Embryonic facial prominence (tissue), 1 donor: ENCODE data around the gene PODXL.
"Not testable (repeated sequence)": the region's sequence is repeated elsewhere in the genome, so short reads cannot be mapped to it uniquely, and the experiment has no call there.

Experiments used
- DNase-seq: peaks from one replicate; pipeline ENCODE4 v3.0.0-alpha.2; 2016; ENCODE audit errors: extremely low spot score

The PODXL gene

GRCh38 chr7:131511774-131512535 is 44.5 kb downstream of the PODXL start:
- DNase-seq: no peak

GRCh38 chr7:131511071-131511470 is 45.4 kb downstream of the PODXL start:
- DNase-seq: no peak

- no peak for DNase-seq
These were observed 46.6 kb downstream of the PODXL start for GRCh38 chr7:131509781-131510180.

- no peak for DNase-seq
These were observed 47.5 kb downstream of the PODXL start for GRCh38 chr7:131508754-131509486.

- peak; percentile 30 for DNase-seq
These were observed 48.7 kb downstream of the PODXL start for GRCh38 chr7:131507592-131508331.

GRCh38 chr7:131506597-131506996 is 49.8 kb downstream of the PODXL start:
- DNase-seq: no peak

GRCh38 chr7:131505636-131506557 is 50.5 kb downstream of the PODXL start:
- DNase-seq: no peak

GRCh38 chr7:131505037-131505620 is 51.3 kb downstream of the PODXL start:
- DNase-seq: not testable (repeated sequence)

GRCh38 chr7:131504157-131504899 is 52.1 kb downstream of the PODXL start:
- no peak for DNase-seq

GRCh38 chr7:131503639-131504038 is 52.8 kb downstream of the PODXL start:
- no peak for DNase-seq

GRCh38 chr7:131502810-131503508 is 53.5 kb downstream of the PODXL start:
- no peak for DNase-seq

- DNase-seq: no peak
These were observed 54.3 kb downstream of the PODXL start for GRCh38 chr7:131501930-131502685.

GRCh38 chr7:131501422-131501821 is 55.0 kb downstream of the PODXL start:
- DNase-seq: no peak

- no peak for DNase-seq
These were observed 56.1 kb downstream of the PODXL start for GRCh38 chr7:131500357-131500756.

- DNase-seq: no peak
These were observed 56.6 kb downstream of the PODXL start for GRCh38 chr7:131499801-131500200.

GRCh38 chr7:131498237-131498885 is 58.1 kb downstream of the PODXL start:
- no peak for DNase-seq

- DNase-seq: no peak
These were observed 59.0 kb downstream of the PODXL start for GRCh38 chr7:131497454-131497853.
